DOHH2 (cell line): ENCODE results near the gene FDXR.

Source experiments
- EZH2phosphoT487 ChIP-seq: fragments of 200-600 bp; sonication (generic); IDR thresholded peaks from 2 replicates; pipeline ENCODE4 v1.6.1; 2017; ENCODE audit warnings: borderline replicate concordance, mild to moderate bottlenecking, antibody characterized with exemption, low read length, moderate library complexity, mixed read lengths
- TF ChIP-seq, protein P1 (sequence below): fragments of 200-600 bp; sonication (generic); IDR thresholded peaks from one replicate; pipeline ENCODE4 v1.5.1; 2014; ENCODE audit warnings: antibody characterized with exemption, mild to moderate bottlenecking, low read depth, low read length; ENCODE audit not compliant: poor library complexity, severe bottlenecking

DNA sequence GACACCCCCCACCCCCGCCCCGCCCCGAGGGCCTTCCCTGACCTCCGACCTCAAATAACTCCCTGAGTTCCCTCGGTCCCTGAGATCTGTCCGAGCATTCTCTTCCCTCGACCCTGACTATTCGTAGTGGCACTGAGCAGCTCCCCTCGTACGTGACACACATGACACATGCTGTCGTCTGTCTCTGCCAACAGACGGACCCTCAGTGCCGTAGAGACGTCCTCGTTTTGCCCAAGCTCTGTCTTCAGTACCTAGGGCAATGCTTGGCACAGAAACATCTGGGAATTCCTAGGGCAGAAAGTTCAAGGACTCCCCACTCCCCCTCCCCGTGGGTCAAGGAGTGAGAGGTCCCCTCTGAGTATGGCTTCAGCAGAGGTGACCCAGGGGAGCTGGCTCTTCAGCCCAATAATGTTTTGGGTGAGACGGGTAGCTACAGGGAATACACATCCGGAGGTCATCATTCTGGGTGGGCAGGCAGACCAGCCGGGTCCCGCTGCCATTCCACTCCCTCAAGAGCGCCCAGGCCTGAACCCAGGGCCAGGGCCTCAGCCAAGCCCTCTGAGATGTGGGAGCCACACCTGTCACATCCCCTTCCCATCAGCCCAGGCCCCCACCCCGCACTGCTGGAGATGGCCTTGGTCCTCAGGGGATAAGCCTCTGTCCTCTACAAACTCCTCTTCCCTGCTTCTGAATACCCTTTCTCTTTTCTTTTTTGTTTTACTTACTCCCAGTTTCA, 21.3 kb upstream of the FDXR start:
- no peak for TF ChIP-seq EZH2phosphoT487
- TF ChIP-seq, protein P1, sequence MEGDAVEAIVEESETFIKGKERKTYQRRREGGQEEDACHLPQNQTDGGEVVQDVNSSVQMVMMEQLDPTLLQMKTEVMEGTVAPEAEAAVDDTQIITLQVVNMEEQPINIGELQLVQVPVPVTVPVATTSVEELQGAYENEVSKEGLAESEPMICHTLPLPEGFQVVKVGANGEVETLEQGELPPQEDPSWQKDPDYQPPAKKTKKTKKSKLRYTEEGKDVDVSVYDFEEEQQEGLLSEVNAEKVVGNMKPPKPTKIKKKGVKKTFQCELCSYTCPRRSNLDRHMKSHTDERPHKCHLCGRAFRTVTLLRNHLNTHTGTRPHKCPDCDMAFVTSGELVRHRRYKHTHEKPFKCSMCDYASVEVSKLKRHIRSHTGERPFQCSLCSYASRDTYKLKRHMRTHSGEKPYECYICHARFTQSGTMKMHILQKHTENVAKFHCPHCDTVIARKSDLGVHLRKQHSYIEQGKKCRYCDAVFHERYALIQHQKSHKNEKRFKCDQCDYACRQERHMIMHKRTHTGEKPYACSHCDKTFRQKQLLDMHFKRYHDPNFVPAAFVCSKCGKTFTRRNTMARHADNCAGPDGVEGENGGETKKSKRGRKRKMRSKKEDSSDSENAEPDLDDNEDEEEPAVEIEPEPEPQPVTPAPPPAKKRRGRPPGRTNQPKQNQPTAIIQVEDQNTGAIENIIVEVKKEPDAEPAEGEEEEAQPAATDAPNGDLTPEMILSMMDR: no peak
